GM21423 (cell line): ENCODE data around the gene SERINC3.

Experiments
- ATAC-seq: cut with Tn5 transposase; IDR thresholded peaks from one replicate; pipeline ENCODE4 v1.9.1; 2021; ENCODE audit warnings: mild to moderate bottlenecking, moderate library complexity; ENCODE audit not compliant: unreplicated experiment

The SERINC3 gene

GRCh38 chr20:44533928-44534327 lies 12.1 kb upstream of the SERINC3 start:
- ATAC-seq, result no peak

- no peak for ATAC-seq
Measured at GRCh38 chr20:44532981-44533331, 11.1 kb upstream of the SERINC3 start.

- ATAC-seq, result no peak
Measured at GRCh38 chr20:44532259-44532980, 10.6 kb upstream of the SERINC3 start.

DNA sequence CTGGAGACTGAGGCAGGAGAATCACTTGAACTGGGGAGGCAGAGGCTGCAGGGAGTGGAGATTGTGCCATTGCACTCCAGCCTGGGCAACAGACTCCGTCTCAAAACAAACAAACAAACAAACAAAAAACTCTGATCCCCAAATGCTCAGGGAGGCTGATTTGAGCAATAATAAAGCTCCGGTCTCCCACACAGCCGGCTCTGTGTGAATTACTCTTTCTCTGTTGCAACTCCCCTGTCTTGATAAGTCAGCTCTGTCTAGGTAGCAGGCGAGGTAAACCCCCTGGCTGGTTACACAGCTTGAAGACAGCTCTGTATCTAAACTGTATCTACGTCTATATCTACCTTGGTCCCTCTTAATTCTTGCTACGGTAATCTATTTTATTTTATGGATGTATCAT lies 6.4 kb upstream of the SERINC3 start:
- no peak for ATAC-seq

DNA sequence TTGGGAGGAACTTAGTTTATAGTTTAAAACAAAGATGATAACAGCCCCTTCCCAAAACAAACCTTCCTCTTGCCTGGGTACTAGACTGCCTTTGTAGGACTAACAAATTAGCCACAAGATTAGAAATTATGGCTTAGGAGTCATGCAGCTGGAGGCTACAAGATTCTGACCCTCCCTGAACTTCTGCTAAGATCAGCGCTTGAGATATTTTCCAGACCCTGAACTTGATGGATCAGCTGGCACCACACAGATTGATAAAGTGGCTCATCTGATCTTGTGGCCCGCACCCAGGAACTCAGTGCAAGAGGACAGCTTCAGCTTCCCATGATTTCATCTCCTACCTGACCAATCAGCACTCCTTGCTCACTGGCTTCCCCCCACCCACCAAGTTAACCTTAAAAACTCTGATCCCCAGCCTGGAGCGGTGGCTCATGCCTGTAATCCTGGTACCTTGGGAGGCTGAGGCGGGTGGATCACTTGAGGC lies 5.9 kb upstream of the SERINC3 start:
- ATAC-seq, result no peak

- no peak for ATAC-seq
Measured at GRCh38 chr20:44526129-44526528, 4.3 kb upstream of the SERINC3 start.

- no peak for ATAC-seq
Measured at GRCh38 chr20:44523746-44524145, 1.9 kb upstream of the SERINC3 start.

GRCh38 chr20:44522841-44523240 lies 971 bp upstream of the SERINC3 start:
- no peak for ATAC-seq

- ATAC-seq, result no peak
Measured at GRCh38 chr20:44520881-44521280, 989 bp downstream of the SERINC3 start.

GRCh38 chr20:44518248-44518647 lies 3.6 kb downstream of the SERINC3 start:
- ATAC-seq, result no peak

DNA sequence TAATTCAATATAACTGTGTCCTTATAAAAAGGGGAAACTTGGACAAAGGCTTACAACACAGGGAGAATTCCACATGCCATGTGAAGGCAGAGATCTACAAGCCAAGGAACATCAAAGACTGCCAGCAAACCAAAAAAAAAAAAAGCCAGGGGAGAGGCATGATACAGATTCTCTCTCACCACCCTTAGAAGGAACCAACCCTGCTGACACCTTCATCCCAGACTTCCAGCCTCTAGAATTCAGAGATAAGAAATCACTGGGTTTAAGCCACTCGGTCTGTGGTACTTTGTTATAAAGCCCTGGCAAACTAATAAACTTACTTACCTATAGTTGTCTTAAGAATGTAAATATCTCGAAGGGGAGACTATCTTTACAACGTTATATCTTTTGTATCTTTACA lies 4.4 kb downstream of the SERINC3 start:
- ATAC-seq, result no peak

- ATAC-seq, result no peak
Measured at GRCh38 chr20:44516491-44516890, 5.4 kb downstream of the SERINC3 start.

DNA sequence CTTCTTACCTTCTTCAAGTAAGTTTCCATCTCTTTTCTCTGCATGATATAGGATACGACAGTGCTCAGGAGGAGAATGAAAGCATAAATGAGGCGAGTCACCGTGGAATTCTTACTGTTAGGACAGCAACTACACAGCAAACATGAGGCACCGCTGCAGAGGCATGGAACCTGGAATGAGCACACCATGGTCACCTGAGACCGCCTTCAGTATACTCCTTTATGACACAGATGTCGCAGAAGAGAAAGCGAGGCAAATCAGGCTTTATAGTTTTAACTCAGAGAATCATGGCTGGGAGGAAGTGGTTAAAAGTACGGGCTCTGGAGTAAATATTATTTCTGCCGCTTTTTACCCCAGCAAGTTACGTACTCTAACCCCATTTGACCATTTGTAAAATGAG lies 8.0 kb downstream of the SERINC3 start:
- ATAC-seq, result no peak

DNA sequence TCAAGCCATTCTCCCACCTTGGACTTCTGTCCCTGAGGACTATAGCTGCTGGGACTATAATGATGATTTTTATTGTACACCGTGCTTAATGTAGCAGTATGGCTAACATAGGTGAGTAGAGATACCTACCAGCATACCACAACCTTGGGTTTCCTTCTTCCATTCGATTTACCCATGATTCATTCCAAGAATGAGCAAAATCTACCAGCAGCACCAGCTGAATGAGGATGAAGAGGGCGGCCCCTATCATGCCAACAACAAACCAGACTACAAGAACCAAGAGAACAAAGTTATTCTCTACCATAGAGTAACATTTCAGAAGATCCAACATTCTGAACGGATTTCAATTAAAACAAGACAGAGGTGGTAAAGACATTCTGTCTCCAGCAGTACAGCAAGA lies 12.1 kb downstream of the SERINC3 start:
- ATAC-seq, result no peak

GRCh38 chr20:44504402-44505307 lies 17.2 kb downstream of the SERINC3 start:
- ATAC-seq, result no peak

DNA sequence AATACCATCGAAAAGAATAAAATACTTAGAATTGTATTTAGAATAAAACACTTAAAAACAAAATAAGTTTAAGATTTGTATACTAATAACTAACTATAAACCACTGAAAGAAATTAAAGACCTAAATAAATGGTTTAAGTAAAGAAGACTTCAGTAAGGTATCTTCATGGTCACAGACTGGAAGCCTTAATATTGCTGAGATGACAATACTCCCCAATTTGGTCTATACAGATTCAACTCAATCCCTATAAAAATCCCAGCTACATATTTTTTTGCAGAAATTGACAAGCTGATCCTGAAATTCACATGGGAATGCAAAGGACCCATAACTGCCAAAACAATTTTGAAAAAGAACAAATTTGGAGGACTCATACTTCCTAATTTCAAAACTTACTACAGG lies 18.9 kb downstream of the SERINC3 start:
- ATAC-seq, result no peak

- ATAC-seq, result no peak
Measured at GRCh38 chr20:44501448-44501847, 20.4 kb downstream of the SERINC3 start.

- no peak for ATAC-seq
Measured at GRCh38 chr20:44500221-44500620, 21.6 kb downstream of the SERINC3 start.

- ATAC-seq, result no peak
Measured at GRCh38 chr20:44497761-44498160, 24.1 kb downstream of the SERINC3 start.

DNA sequence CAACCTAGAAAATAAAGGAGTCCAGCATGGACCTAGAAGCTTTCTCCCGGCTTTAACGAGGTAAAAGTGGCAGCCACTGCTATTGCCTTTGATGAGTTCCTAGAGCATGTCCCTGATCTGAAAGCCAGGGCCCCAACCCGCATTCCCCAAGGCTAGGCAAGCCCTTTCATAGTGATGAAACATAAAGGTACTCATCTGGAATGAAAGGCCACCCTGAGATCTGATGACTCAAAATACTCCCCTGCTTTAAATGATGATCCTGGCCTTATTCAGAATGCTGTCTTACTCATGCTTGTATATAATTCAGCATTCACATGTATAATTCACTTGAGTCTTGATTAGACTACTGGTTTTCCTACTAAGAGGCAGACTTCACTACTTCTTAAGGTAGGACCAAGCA lies 24.9 kb downstream of the SERINC3 start:
- no peak for ATAC-seq

DNA sequence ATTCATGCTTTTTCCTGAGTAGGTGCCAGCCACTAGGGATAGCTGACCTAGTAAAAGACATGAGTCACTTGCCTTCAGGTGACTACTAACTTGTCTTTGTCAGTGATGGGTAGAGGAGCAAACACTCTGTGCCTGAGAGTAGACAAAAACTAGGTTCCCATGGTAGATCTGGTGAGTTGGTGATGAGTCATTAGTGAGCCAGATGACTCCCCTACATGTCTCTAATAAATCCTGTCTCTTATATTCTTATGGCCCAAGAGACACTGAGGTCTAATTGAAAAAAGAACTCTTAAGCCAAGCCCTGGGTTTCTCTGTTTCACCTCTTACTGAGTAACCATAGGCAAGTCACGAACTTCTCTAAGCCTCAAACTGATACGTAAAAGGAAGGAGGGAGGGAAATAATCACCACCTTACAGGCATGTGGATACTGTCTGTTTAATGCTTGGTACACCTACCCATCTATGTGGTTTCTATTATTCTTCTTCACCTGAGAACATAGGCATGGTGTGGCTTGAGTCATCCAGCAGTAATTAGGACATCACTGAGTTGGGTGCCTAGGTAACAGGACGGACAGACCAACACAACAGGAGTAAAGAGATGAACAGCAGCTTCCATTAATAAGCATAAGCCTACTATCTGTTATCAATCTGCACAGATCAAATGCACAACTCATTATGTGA lies 25.9 kb downstream of the SERINC3 start:
- ATAC-seq, result no peak

- ATAC-seq, result no peak
Measured at GRCh38 chr20:44495257-44495656, 26.6 kb downstream of the SERINC3 start.
